Skeletal muscle cell (primary cell): Measurements from ENCODE around the gene LIPG.
"Not testable (repeated sequence)": the region's sequence is repeated elsewhere in the genome, so short reads cannot be mapped to it uniquely, and the experiment has no call there.

ENCODE experiments used
- DNase-seq: peaks from one replicate; pipeline ENCODE4 v3.0.0-alpha.2; 2010; ENCODE audit warnings: low read depth
- H3K4me3 ChIP-seq: 2 replicates; pipeline ENCODE4 v1.5.1; 2011; ENCODE audit warnings: low read depth, mild to moderate bottlenecking, control low read depth, low read length, moderate library complexity

Gene LIPG

DNA sequence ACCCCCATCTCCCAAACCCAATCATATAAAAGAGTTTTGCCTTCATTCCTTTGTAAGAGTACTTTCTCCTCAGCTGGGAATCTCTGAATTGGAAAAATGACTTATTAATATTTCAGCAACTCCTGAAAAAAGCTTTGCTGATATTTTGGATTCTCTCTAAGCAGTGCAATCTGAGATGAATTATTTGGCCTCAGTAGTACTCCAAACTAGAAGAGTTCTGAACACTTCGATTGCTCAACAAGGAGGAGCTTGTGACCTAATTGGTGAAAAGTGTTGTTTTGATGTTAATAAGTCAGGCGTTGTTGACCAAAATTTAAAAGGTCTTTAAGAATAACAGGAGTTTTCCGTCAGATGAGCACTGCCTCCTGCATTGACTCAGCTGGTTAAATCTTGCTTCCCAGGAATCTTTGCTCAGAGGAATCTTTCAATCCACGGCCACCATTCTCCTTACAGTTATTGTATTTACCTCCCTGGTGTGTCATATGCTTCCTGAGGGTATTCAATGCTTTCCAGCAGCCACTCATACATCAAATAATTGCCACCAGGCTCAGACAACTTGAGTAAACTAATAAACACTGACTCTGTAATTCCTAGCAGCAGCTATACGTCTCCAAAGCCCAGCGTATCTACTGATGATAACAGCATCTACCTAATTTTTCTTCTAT lies 24.5 kb upstream of the LIPG start:
- DNase-seq, result no peak
- H3K4me3 ChIP-seq, result no peak overlapping the region

- no peak for DNase-seq
Observed at GRCh38 chr18:49544362-49544761, 17.5 kb upstream of the LIPG start.

GRCh38 chr18:49546278-49546677 lies 15.6 kb upstream of the LIPG start:
- H3K4me3 ChIP-seq, result no peak overlapping the region
- no peak for DNase-seq

More at GRCh38 chr18:49544362-49544761, 17.5 kb upstream of the LIPG start:
- H3K4me3 ChIP-seq, result no peak overlapping the region

DNA sequence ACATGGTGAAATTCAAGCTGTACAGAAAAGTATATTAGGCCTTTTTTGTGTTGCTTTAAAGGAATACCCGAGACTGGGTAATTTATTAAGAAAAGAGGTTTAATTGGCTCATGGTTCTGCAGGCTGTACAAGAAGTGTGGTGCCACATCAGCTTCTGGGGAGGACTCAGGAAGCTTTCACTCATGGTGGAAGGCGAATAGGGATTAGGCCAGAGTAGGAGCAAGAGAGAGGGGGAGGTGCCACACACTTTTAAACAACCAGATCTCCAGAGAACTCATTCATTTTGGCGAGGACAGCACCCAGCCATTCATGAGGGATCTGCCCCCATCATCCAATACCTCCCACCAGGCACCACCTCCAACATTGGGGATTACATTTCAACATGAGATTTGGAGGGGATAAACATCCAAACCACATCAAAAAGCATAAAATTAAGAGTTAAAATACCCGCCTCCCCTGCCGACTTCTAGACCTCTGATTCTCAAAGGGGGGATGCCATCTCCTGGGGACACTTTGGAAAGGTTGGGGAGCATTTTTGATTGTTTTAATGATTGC lies 15.1 kb upstream of the LIPG start:
- DNase-seq, result no peak

GRCh38 chr18:49547701-49548100 lies 14.2 kb upstream of the LIPG start:
- DNase-seq, result no peak
- no peak overlapping the region for H3K4me3 ChIP-seq

More for the DNA sequence above, 15.1 kb upstream of the LIPG start:
- no peak overlapping the region for H3K4me3 ChIP-seq

DNA sequence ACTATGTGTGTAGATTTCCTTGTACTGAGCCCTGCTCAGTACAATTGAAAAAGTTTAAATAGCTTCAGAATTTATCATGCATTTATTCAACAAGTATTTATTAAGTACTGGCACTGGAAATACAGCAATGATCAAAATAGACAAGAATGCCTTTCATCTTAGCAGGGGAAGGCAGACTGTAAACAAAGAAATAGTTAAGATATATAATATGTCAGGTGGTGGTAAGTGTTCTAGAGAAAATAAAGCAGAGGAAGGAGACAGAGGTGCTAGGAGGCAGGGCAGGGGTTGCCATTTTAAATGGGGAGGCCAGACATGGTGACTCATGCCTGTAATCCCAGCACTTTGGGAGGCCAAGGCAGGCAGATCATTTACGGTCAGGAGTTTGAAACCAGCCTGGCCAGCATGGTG lies 13.6 kb upstream of the LIPG start:
- no peak overlapping the region for H3K4me3 ChIP-seq
- no peak for DNase-seq

DNA sequence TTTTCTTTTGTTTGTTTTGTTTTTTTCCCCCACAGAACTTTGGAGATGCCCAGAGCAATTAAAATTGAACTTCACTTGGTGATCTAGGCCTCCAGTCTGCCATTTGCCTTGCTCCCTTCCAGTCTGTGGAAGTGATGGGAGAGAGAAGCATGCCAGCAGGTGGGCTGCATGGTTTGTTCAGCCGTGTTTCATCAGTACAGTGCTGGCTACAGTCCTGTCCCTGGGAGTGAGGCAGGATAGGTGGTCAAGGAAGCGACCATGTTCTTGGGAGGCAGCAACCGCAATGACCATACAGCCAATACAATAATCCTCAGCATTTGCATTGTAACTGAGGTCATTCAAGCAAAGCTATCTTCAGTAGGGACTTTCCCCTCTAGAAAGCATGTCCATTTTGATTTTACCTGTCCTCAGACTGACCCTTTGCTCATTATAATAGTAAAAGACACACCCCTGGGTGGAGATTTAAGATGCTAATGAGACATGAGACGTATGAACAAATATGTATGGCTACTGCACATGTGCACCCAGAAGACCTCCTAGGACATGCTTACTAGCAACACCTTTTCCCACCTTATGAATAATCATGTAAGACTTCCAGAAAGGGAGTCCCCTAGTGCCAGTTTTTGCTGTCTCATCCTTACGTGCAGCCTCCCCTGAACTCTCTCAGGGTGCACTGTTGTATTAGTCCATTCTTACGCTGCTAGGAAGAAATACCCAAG lies 11.1 kb upstream of the LIPG start:
- no peak for DNase-seq
- no peak overlapping the region for H3K4me3 ChIP-seq

- DNase-seq, result no peak
- H3K4me3 ChIP-seq, result no peak overlapping the region
Observed at GRCh38 chr18:49553003-49553402, 8.9 kb upstream of the LIPG start.

DNA sequence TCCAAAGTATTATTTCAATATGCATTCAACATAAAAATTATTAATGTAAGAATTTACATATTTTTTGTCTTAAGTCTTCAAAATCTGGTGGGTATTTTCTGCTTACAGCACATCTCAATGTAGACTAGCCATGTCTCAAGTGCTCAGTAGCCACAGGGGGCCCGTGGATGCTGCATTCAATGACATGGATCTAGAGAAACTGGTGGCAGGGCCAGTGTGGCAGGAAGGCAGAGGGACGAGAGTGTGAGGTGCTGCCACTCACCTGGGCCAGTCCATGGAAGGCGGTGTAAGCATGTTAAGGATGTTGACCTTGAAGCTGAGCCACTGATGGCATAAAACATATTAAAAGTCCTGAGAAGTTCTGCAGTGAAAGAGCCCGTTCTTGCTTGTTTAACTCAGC lies 6.2 kb upstream of the LIPG start:
- H3K4me3 ChIP-seq, result no peak overlapping the region
- no peak for DNase-seq

GRCh38 chr18:49558356-49558755 lies 3.5 kb upstream of the LIPG start:
- DNase-seq, result no peak
- H3K4me3 ChIP-seq, result no peak overlapping the region

GRCh38 chr18:49559326-49559931 lies 2.4 kb upstream of the LIPG start:
- H3K4me3 ChIP-seq, result not testable (repeated sequence)
- DNase-seq, result peak; percentile 42

DNA sequence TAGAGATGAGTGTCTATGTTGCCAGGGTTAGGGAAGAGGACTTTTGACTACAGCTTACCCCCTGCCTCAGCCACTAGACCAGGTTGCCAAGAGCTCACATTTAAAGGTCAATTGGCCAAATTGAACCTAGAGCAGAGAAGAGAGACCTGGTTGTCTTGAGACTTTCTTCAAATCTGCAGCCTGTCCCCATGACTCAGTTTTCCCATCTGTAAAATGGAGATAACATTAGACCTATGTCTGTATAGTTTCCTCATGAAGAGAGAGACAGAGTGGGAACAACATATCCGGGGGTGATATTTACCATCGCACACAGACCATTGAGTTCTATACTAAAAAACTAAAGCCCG lies 1.6 kb upstream of the LIPG start:
- no peak for DNase-seq
- peak overlapping the region; percentile 61 for H3K4me3 ChIP-seq

- DNase-seq, result no peak
- H3K4me3 ChIP-seq, result peak overlapping the region; percentile 61
Observed at GRCh38 chr18:49560624-49561288, 1.1 kb upstream of the LIPG start.

GRCh38 chr18:49562481-49563129 lies 748 bp downstream of the LIPG start:
- peak overlapping the region; percentile 61 for H3K4me3 ChIP-seq
- no peak for DNase-seq

DNA sequence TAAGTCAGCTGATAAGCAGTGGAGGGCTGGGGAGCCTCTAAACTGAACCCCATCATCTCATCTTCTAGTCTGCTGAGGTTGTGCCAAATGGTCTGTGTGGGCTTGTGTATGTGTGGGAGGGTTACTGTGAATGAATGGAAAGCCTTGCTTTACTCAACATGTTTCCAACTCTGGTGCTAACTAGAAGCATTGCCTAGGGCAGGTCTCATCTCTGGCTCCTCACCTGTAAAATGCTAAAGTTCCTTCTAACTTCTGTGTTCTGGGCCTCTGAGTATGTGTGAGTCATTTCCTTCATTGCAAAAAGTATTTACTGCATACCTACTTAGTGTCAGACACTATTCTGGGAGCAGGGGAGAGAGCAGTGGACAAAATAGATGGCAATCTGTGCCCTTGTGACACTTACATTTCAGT lies 1.3 kb downstream of the LIPG start:
- H3K4me3 ChIP-seq, result peak overlapping the region; percentile 61
- no peak for DNase-seq

- DNase-seq, result no peak
- peak overlapping the region; percentile 61 for H3K4me3 ChIP-seq
Observed at GRCh38 chr18:49563701-49564517, 2.1 kb downstream of the LIPG start.

GRCh38 chr18:49564518-49564834 lies 2.6 kb downstream of the LIPG start:
- no peak overlapping the region for H3K4me3 ChIP-seq
- DNase-seq, result no peak

DNA sequence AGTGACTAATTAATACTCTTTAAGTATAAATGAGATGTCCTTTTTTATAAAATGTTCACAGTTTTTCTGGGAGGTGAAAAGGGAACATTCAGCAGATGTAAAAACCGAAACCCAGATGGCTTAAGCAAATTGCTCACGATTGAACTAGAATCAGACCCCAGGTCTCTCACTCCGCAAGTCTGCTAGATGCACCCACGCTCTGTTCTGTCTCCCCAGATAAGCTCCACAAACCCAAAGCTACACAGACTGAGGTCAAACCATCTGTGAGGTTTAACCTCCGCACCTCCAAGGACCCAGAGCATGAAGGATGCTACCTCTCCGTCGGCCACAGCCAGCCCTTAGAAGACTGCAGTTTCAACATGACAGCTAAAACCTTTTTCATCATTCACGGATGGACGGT lies 3.2 kb downstream of the LIPG start:
- no peak for DNase-seq
- no peak overlapping the region for H3K4me3 ChIP-seq

- no peak for DNase-seq
- no peak overlapping the region for H3K4me3 ChIP-seq
Observed at GRCh38 chr18:49565612-49566011, 3.8 kb downstream of the LIPG start.
